Fibroblast of skin of right biceps (primary cell): ENCODE results near the gene RGS10.
"Not testable (repeated sequence)": the region's sequence is repeated elsewhere in the genome, so short reads cannot be mapped to it uniquely, and the experiment has no call there.

ENCODE experiments used
- DNase-seq: peaks from one replicate; pipeline ENCODE4 v3.0.0-alpha.2; 2013

The RGS10 gene

DNA sequence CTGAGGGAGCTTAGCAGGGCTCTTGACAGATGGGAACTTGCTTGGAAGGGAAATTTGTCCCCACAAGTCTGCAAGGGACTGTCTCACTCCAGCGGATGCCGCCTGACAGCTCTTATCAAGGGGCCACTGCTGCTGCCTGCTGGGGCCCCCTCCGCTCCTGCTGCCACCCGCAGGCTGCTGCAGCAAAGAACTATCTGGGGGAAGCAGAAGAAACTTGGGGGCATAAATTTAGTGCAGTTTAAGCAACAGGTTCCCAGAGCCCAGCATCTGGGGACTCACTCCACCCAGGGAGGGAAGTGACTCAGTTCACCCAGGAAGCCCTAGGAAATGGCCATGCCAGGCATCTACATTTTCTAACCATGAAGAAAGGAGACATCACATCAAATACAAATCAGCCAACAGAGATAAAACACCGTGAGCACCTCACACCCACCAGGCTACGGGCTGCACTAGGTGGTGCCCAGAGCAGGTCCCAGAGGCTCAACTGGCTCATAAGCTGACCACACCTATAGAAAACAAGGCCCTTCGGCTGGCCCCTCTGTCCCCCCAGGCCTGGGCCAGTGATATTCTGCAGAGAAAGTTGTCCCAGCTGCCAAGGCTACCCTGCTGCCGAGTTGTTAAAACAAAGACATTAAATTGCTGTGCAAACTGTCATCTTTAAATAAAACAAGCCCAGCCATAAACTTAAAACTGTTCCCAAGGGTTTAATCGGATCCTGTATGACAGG lies 3.7 kb downstream of the RGS10 start:
- DNase-seq, result no peak

DNA sequence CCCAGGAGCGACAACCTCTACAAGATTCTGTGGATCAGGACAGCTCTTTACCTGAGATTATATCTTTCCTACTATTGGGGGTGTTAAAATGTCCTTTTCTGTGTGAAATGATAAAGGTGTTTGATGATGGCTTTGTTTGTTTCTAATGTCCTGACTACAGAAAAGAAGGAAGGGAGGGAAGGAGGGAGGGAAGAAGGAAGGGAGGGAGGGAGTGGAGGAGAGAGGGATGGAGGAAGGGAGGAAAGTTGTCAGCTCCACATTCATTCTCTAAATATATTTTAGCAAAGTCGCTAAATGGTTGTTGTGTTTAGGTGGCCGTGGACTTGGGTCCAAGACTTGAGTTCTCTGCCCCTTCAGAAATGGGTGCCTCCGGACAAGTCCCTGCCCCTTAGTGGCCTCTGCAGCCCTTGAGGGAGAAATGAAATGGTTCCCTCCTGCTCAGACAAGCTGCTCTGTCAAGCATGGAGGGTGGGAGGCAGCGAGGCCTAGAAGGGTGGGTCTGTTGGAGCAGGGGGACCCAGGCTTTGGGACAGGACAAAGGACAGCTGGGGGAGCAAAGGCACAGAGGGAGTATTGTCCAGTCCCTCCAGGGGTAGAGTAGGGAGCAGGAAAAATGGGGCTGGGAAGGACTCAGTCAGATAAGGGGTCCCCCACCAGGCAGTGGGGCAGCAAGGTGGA lies 4.4 kb downstream of the RGS10 start:
- DNase-seq, result no peak

DNA sequence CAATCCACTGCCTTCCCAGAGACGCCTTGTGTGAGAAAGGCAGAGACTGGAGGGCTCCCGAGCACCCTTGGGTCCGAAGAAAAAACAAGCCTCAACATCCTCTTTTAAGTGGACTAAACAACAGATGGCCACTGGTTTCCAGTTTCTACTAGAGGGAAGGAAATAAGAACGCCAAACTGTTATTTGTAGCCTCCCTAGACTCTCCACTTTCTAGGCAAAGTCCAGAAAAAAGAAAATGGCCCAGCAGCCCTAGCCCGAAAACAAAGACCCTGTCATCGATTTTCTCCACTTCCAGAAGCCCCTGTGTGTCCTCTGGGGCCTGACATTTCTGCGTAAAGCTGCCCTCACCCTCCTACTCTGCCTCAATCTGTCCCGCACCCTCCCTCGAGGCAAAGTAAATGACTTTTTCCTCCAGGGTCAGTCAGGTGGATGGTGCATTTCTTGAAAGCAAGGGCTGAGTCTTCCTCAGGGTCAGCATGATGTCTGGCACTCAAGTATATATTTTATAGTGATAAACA lies 6.0 kb downstream of the RGS10 start:
- no peak for DNase-seq

DNA sequence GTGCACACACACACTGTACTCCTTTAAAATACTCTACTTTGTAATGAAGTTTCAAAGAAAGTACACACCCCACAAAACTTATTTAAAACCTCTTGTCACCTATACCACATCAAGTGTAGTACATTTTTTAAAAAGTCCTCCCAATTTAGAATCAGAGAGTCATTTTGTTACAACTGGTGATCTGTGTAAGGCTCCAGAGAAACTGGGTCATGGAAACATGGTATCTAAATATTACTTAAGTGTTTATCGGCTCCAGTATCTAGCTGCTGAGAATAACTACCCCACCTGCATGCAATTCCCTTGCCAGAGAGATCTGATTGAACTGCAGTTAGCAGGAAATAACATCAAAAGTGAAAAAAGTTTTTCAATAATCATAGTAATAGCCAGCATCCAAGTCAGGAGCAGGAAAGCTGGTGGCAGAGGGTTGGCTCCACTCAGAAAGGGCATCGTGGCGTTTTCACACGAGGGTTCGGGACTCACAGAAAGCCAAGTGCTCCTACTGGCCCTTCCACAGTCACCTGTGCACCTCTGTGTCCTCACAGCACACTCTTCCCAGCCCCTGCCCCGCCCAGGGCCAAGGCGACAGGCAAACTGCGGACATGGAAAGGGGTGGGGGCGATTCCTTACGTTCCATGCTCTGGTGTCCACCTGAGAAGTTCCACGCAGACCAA lies 6.5 kb downstream of the RGS10 start:
- DNase-seq, result no peak

DNA sequence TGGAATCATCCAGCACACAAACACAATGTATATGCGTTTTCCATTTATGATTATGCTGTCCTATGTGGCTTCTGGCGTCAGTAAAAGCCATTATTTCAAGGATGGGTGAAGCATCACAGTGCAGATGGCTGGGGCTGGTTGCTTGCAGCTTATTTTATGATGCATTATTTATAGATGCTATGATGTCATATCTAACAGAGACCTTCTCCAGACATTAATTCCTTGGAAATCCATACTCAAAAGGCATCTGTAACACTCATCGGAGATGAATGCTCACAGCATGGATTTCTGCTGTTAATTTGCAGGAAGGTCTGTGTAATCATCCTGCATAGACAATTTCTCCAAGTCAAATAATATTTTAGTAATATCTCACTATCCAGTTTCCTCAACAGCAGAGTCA lies 7.2 kb downstream of the RGS10 start:
- peak; percentile 85 for DNase-seq

- DNase-seq, result no peak
Measured at GRCh38 chr10:119533473-119533872, 9.0 kb downstream of the RGS10 start.

GRCh38 chr10:119532791-119533190 lies 9.7 kb downstream of the RGS10 start:
- DNase-seq, result not testable (repeated sequence)

- DNase-seq, result not testable (repeated sequence)
Measured at GRCh38 chr10:119532251-119532650, 10.3 kb downstream of the RGS10 start.

- DNase-seq, result no peak
Measured at GRCh38 chr10:119531067-119531466, 11.5 kb downstream of the RGS10 start.

- peak; percentile 98 for DNase-seq
Measured at GRCh38 chr10:119528663-119529237, 13.8 kb downstream of the RGS10 start.

GRCh38 chr10:119526621-119527592 lies 15.6 kb downstream of the RGS10 start:
- DNase-seq, result no peak

DNA sequence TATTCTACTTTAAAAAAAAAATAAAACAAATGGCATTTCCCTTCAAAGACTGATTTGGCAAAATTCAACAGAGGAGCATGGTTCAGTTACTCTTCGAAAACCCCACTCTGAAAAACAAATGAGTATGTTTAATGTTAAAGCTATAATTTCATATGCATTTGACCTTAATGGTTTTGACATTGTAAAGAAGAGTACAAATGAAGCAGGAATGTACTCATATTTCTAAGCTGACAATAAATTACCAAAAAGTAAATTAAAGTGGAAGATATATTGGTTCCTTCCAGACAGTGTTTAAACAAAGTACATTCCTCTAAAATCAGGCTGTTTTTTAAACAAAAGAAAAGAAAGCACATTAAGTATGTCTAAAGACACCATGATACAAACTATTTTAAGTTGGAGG lies 16.4 kb downstream of the RGS10 start:
- DNase-seq, result no peak

- no peak for DNase-seq
Measured at GRCh38 chr10:119525116-119525515, 17.4 kb downstream of the RGS10 start.

GRCh38 chr10:119524720-119525070 lies 17.8 kb downstream of the RGS10 start:
- DNase-seq, result no peak

DNA sequence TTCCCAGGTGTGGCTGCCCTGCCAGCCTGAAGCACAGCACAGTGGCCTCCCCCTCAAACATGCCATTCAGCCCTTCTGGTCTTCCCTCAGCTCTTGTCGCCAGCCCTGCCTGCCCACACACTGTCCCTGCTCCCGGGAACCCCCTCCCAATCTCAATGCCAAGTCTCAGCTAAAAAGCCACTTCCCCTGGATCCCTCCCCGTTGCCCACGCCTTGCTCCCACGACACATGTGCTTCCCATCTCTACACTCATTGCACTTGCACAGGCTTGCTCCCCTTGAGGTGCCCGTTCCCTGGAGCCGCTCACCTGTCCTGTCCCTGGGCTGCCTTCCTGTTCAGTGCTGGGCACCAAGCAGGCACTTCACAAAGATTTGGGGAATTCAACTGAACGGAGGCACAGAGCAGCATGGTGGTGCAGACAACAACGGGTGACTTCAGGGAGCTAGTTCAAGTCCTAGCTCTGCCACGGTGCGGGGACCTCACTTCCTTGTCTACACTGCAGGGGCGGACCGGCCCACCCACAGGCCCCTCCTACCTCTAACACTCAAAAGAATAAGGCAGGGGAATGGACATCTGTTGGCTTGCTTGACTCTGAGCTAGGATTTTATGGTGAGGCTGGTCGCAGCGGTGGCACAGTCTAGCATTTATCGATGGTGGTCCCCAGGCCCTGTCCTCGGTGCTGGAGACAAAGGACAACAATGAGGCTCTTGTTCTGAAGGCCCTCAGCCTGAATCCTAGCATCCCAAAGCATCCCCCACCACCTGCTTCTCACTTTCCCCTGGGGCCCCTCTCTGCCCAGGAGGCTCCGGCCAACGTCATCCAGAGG lies 18.4 kb downstream of the RGS10 start:
- no peak for DNase-seq

DNA sequence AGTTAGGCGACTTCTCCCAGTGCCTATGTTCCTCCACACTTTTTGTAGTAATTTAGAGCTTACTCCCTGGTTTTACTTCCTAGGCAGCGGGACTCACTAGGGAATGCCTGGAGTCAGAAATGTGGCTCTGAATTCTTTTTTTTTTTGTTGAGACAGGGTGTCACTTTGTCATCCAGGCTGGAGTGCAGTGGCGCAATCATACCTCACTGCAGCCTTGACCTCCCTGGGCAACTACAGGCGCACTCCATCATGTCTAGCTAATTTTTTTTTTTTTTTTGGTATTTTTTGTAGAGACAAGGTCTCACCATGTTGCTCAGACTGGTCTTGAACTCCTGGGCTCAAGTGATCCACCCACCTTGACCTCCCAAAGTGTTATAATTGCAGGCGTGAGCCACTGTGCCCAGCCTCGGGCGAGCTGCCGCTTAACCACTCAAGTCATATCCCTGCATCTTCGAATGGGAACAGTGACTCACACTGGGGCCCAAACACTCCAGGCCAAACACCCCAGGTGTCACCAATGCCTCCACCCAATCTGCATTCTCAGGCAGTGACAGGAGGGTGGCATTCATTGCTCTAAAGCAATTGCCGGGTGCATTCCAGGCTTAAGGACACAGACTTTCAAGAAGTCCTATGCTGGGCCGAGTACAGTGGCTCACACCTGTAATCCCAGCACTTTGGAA lies 19.6 kb downstream of the RGS10 start:
- no peak for DNase-seq

DNA sequence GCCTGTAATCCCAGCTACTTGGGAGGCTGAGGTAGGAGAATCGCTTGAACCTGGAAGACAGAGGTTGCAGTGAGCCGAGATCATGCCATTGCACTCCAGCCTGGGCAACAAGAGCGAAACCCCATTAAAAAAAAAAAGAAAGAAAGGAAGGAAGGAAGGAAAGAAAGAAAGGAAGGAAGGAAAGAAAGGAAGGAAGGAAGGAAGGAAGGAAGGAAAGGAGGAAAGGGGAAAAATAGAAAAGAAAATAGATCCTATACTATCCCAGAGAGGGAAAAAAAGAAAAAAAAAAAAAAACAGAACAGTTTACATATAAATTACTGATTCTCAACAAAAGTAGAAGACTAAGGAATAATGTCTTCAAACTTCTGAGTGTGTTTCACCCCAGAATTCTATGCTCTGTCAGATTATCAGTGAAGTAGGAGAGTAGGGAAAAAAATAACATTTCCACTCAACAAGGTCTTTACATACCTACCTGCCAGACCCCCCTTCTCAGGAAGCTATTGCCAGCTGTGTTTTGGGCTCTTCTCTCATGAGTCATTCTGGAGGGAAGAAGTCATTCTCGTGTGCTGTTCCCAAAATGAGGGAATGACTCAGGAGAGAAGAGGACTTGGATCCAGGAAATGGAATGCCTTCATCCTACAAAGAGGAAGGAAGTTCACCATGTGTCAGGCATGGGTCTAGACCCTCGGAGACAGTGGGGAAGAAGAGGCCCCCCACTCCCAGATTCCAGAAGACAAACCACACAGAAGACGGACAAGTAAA lies 20.9 kb downstream of the RGS10 start:
- DNase-seq, result peak; percentile 95

GRCh38 chr10:119520283-119520682 lies 22.2 kb downstream of the RGS10 start:
- no peak for DNase-seq

GRCh38 chr10:119518936-119519335 lies 23.6 kb downstream of the RGS10 start:
- no peak for DNase-seq

DNA sequence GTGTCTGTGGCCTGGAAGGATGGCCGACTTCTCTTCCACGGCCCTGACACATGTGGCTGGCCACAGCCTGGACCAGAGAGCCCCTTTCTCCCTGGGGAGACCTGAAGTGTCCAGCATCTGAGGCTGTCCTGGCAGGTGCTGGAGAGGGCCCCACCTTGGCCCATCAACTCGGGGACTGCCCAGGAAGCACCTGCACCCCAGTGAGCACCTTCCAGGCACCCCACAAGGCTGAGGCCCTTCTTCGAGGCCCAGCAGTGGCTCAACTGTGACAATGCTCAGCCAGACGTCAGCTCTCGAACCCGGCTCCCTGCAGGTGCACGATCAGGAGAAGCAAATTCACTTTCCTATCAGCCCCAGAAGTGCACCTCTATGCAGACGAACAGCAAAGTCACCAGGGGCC lies 24.3 kb downstream of the RGS10 start:
- no peak for DNase-seq
